BJ (cell line): ENCODE data around the gene NCAPD2. TPM values are rescaled to one million over a fixed set of nuclear protein-coding genes. Genes with fewer than 3 reads are reported as not detected.

ENCODE experiments used
- CTCF ChIA-PET: fragments of 350-600 bp; formaldehyde crosslinking; extraction: SDS; loops from one replicate; lab custom pipeline; 2021; ENCODE audit warnings: antibody characterized with exemption, inconsistent platforms; lab: Yijun Ruan, JAX
- POLR2A ChIA-PET: fragments of 300-600 bp; sonication (Branson Sonifier 250); formaldehyde crosslinking; extraction: SDS; loops from one replicate; lab custom pipeline; 2021; ENCODE audit warnings: antibody characterized with exemption; lab: Charles Lee
- DNase-seq: peaks from one replicate; pipeline ENCODE4 v3.0.0-alpha.2; 2011; ENCODE audit warnings: low read depth
- H3K27me3 ChIP-seq: 2 replicates; pipeline ENCODE4 v1.6.0; 2011; ENCODE audit warnings: low read length; ENCODE audit not compliant: control insufficient read depth, insufficient read depth
- H3K36me3 ChIP-seq: 2 replicates; pipeline ENCODE4 v1.5.1; 2011; ENCODE audit warnings: low read length; ENCODE audit not compliant: control insufficient read depth, insufficient read depth
- H3K4me3 ChIP-seq: 2 replicates; pipeline ENCODE4 v1.5.1; 2011; ENCODE audit warnings: low read depth, mild to moderate bottlenecking, control low read depth, low read length
- polyA plus RNA-seq: library from polyadenylated mRNA; depleted of rRNA; stranded (reverse); fragments of >200 nt; gene quantifications from 2 replicates; pipeline ENCODE4 v1.2.3, GENCODE V29; 2011
- TF ChIP-seq, protein P1 (sequence below): IDR thresholded peaks from 2 replicates; pipeline ENCODE4 v1.5.1; 2011; ENCODE audit warnings: low read depth, mild to moderate bottlenecking, control low read depth, inconsistent platforms, low read length, moderate library complexity; ENCODE audit not compliant: insufficient read depth

Gene NCAPD2
- polyA plus RNA-seq, 1 experiment = 65.6 TPM

DNA sequence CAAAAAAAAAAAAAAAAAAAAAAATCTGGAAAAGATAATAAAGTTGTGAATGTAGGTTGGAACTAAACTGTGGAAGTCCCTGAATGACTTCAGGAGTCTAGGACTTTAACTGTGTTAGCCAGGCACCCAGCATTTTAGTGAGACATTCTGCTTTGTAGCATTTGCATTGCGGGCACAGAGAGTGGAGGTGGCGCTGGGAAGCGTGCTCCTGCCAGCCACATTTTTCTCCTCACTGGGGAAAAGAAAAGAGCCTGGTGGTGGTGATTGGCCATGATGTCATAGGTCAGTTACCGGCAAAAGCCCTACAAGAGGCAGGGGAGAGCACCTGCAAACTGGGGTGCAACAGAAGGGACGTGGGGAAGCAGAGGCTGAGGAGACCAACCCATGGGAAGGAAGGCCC is 30.7 kb downstream of the NCAPD2 start:
- DNase-seq = no peak
- Histone ChIP-seq H3K4me3 (no peak overlapping the region), H3K36me3 (peaks cover 51% of the 10 kb centered on the region), H3K27me3 (no peaks in the 10 kb centered on the region)
- ChIA-PET CTCF (interaction anchor here (0.8 kb wide), 1 partner anchor 8 kb away, joined by 3 read pairs; no protein-coding TSS in a partner anchor), POLR2A (no interaction called here)
- TF ChIP-seq, protein P1, sequence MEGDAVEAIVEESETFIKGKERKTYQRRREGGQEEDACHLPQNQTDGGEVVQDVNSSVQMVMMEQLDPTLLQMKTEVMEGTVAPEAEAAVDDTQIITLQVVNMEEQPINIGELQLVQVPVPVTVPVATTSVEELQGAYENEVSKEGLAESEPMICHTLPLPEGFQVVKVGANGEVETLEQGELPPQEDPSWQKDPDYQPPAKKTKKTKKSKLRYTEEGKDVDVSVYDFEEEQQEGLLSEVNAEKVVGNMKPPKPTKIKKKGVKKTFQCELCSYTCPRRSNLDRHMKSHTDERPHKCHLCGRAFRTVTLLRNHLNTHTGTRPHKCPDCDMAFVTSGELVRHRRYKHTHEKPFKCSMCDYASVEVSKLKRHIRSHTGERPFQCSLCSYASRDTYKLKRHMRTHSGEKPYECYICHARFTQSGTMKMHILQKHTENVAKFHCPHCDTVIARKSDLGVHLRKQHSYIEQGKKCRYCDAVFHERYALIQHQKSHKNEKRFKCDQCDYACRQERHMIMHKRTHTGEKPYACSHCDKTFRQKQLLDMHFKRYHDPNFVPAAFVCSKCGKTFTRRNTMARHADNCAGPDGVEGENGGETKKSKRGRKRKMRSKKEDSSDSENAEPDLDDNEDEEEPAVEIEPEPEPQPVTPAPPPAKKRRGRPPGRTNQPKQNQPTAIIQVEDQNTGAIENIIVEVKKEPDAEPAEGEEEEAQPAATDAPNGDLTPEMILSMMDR = no peak

DNA sequence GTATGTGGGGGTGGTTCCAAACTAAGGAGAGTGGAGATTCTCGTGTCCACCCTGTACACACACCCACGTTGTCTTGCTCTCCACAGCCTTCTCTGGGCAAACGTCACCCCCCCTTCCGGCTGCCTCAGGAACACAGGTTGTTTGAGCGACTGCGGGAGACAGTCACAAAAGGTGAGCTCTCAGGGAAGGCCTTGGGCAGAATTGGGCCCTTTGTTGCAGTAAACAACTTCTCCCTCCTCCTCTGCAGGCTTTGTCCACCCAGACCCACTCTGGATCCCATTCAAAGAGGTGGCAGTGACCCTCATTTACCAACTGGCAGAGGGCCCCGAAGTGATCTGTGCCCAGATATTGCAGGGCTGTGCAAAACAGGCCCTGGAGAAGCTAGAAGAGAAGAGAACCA is 32.3 kb downstream of the NCAPD2 start:
- TF ChIP-seq, protein P1 = no peak
- Histone ChIP-seq H3K4me3 (no peak overlapping the region), H3K27me3 (no peaks in the 10 kb centered on the region), H3K36me3 (peaks cover 51% of the 10 kb centered on the region)
- POLR2A ChIA-PET = interaction anchor here (0.5 kb wide), 1 partner anchor 163 kb away, joined by 6 read pairs; no protein-coding TSS in a partner anchor
- CTCF ChIA-PET = no interaction called here
- DNase-seq = no peak

DNA sequence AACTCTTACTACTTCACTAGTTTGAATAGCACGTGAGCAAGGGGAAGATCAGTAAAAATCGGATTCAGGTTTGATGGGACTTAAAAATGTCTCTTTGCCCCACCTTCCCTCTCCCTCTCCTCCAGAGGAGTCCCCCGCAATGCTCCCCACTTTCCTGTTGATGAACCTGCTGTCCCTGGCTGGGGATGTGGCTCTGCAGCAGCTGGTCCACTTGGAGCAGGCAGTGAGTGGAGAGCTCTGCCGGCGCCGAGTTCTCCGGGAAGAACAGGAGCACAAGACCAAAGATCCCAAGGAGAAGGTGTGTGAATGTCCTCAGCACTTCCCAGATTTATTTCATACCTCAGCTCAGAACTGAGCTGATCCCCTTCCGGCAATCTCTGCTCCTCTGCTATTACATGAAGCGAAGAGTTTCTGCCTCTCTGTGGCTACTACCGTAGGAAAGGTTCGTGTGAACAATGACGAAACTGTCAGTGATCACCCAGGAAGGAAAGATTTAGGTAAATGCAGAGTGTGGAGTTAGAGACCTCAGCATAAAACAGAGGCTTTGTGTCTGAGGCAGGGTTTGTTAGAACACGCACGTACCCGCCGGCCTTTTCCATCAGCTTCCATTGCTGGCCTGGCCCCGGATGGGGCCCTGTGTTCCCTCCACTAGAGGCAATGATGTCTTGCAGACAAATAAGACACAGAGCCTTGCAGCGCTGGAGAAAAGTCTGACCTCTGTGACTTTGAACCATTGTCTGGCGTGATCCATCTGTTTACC is 33.0 kb downstream of the NCAPD2 start:
- DNase-seq = no peak
- H3K4me3 ChIP-seq = no peak overlapping the region
- CTCF ChIA-PET = no interaction called here
- peaks cover 50% of the 10 kb centered on the region for H3K36me3 ChIP-seq
- no peaks in the 10 kb centered on the region for H3K27me3 ChIP-seq
- TF ChIP-seq, protein P1 = no peak
- POLR2A ChIA-PET = no interaction called here

DNA sequence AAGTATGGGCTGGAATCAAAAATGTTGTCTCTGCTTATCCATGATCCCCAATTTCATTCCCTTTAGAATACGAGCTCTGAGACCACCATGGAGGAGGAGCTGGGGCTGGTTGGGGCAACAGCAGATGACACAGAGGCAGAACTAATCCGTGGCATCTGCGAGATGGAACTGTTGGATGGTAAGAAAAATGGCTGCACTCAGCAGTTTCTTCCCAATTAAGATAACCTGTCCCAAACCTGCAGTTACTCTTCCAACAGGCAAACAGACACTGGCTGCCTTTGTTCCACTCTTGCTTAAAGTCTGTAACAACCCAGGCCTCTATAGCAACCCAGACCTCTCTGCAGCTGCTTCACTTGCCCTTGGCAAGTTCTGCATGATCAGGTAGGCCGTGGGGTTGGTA is 33.8 kb downstream of the NCAPD2 start:
- DNase-seq = no peak
- Histone ChIP-seq H3K36me3 (peaks cover 49% of the 10 kb centered on the region), H3K4me3 (no peak overlapping the region), H3K27me3 (no peaks in the 10 kb centered on the region)
- ChIA-PET CTCF (no interaction called here), POLR2A (no interaction called here)
- TF ChIP-seq, protein P1 = no peak

DNA sequence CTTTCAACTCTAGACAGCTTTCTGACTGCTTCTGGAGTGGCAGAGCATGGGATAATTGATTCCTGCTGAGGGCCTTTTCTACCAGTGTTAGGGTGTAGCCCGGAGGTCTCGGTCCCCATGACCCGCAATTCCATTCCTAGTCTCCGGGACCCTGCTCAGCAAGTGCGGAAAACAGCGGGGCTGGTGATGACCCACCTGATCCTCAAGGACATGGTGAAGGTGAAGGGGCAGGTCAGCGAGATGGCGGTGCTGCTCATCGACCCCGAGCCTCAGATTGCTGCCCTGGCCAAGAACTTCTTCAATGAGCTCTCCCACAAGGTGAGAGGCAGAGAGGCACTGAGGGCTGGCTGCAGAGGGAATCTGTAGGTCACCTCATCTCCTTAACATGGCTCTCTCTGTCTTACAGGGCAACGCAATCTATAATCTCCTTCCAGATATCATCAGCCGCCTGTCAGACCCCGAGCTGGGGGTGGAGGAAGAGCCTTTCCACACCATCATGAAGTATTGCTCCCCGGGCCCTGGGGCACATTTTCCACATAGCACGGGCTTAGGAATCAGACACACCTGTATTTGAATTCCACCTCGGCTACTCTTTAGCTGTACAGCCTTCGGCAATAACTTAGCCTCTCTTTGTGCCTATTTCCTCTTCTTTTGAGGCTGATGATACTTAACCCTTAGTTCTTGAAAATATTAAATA is 34.8 kb downstream of the NCAPD2 start:
- CTCF ChIA-PET = interaction anchor here (0.8 to 1.2 kb wide), 3 partner anchors 35 to 63 kb away, joined by 3 to 5 read pairs (median 3); no protein-coding TSS in a partner anchor
- no peak for DNase-seq
- H3K27me3 ChIP-seq = no peaks in the 10 kb centered on the region
- H3K4me3 ChIP-seq = no peak overlapping the region
- TF ChIP-seq, protein P1 = no peak
- POLR2A ChIA-PET = no interaction called here
- peaks cover 44% of the 10 kb centered on the region for H3K36me3 ChIP-seq
